AG04450 (cell line): ENCODE measurements around the gene TRMT10A. TPM values are rescaled to one million over a fixed set of nuclear protein-coding genes. Genes with fewer than 3 reads are reported as not detected.

ENCODE experiments used
- polyA plus RNA-seq: library from polyadenylated mRNA; depleted of rRNA; stranded (reverse); fragments of >200 nt; gene quantifications from 2 replicates; pipeline ENCODE4 v1.2.3, GENCODE V29; 2011; rRNA removed

TRMT10A gene
- polyA plus RNA-seq, 1 experiment, result 6.2 TPM

Other genes with a start within 250 kb of the TRMT10A start
- gene ADH1B, start 242.6 kb downstream of the TRMT10A start, polyA plus RNA-seq, result 26.1 and 29.1 TPM in 2 replicates
- 0.77 and 0.88 TPM in 2 replicates for gene ADH1C, start 211.3 kb downstream of the TRMT10A start, polyA plus RNA-seq
- gene ADH7, start 128.7 kb downstream of the TRMT10A start, polyA plus RNA-seq, result not detected in 2 replicates
- not detected in 2 replicates for gene C4orf17, start 53.0 kb downstream of the TRMT10A start, polyA plus RNA-seq
- 0.02 TPM in 2 replicates for gene MTTP, start 10.8 kb upstream of the TRMT10A start, polyA plus RNA-seq
- not detected in 2 replicates for gene C4orf54, start 93.8 kb upstream of the TRMT10A start, polyA plus RNA-seq